ENCODE measurements around the gene METTL14.
A peak's percentile ranks its signal among the peaks of the same experiment; 100 is the strongest.
"Not testable (repeated sequence)": the region's sequence is repeated elsewhere in the genome, so short reads cannot be mapped to it uniquely, and the experiment has no call there.

Gene METTL14

DNA sequence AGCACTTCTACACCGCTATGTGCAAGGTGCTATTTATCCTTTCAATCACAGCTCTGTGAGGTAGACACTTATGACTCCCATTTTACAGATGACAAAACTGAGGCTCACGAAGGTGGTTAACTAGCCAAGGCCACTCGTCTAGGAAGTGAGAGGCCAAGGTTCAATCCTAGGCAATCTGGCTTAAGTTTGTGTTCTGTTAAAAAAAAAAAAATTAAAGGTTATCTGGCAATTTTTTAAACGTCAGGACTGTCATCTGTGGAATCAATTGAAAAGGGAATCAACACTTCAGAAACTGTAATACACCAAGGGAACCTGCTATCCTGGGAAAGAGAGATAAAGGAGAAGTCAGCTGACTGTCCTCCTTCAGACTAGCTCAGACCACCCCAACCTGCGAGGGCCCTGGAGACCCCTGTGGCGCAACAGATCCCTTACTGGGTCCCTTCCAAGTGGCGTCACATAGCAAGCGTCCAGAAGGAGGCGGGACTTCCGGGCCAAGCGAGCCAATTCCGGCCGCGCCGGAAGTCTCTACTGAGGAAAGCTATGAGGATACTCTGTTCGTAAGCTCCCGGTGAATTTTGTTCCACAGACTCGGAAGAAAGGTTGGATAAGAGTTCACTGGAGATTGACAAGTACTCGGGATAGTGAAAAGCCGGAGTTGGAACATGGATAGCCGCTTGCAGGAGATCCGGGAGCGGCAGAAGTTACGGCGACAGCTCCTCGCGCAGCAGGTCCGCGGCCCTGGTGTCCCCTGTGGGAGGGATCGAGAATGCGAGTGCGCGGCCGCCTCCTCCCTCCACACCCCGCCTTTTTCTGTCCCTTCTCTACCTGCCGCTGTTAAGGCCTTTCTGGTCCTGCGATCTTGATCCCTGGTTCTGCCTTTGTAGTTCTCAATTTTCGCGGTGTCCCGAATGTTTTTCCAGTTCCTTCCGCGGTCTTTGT lies at the start of gene METTL14:
Gene METTL14 (plus strand): TSS at position 520 of the 939 bp plus-strand sequence. CDS start 143 bp downstream, at position 663.
- peak; percentile 63 to 75 for DNase-seq (ENCODE audit: low read depth in 2 of 2, low spot score in 1 of 2)

DNA sequence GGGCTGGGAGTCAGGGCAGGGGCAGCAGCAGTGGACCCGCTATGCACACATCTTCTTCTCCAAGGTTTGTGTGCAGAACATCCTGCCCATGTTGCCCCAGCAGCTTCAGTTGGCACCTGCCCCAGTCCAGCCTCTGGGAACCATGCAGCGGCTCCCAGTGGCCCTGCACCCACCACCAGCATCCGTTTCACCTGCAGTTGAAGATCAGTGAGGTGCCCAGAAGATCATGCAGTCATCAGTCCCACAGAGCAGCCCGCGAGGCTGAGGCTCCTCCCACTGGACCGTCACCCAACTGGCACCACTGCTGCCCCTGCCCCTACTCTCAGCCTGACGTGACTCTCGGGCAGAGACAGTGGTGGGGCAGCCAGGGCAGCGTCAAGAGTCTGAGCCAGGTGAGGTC lies 49.1 kb upstream of the METTL14 start:
- DNase-seq (ENCODE audit: low read depth in 2 of 2, low spot score in 1 of 2), result not testable (repeated sequence)

DNA sequence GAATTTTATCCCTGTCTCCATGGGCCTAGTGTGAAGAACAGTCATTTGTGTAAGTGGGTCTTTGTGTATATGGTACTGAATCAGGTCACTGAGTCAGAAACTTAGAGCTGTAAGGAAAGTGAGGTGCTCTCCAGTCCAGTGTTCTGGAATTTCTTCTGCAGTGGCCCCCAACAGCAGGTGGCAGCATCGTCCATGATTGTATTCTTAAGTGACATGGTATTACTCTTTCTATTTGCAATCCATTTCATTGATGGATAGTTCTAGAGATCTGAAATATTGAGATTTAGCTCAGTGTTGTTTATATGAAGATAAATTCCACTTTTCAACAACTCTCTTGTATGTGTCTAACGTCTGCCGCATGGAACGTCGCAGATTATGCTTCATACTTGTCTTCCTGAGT lies 20.5 kb upstream of the METTL14 start:
- DNase-seq (ENCODE audit: low read depth in 2 of 2, low spot score in 1 of 2), result not testable (repeated sequence)

DNA sequence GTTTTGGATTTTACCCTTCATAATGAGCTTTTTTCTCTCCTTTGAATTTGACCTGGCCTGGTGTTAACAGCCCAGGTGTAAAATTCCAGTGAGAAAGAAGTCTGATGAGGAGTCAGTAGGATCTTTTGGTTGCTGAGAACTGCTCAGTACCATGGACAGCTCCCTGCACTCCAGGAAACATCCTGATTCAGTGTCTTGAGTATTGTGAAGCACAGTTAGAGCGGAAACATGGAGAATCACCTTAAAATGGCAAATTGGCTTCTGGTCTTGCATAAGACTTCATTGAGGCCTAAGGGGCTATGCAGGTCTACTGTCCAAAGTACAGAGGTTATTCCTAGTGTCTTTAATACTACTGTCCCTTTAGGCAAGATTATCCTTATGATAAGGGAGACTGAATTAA lies 16.0 kb upstream of the METTL14 start:
- DNase-seq (ENCODE audit: low read depth in 2 of 2, low spot score in 1 of 2), result not testable (repeated sequence)

DNA sequence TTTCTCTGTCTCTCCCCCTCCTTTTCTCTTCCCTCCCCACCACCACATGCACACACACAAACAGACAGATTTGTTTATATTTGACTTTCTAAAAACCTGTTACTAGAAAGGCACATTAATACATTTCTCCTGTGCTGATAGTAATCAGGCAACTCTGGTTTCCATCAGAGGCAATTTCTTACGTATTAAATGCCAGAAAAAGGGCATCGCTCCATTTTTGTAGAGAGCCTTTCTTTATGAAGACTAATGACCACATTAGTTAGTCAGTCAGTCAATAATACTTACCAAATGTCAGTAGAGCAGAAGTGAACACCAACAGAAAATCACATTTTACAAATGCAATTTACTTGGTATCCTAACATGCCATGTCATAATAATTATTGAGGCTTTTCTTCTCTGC lies 14.2 kb upstream of the METTL14 start:
- DNase-seq (ENCODE audit: low read depth in 2 of 2, low spot score in 1 of 2), result not testable (repeated sequence)

DNA sequence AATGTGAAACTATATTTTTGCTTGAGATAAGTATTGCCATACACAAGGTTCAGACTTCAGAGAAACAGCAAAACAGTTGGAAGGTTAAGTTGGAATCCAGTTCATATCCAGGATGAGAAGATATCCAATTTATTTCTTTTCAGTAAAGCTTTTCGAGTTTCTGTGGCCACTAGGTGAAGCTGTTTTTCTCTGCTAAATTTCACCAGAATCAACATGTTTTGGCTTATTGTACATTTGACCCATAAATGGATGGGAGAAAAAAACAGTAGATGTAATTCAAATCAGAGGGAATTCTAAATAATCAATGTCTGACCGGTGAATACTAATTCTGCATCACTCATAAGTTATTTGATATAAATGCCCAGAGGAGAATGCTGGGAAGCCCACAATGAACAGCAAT lies 9.1 kb upstream of the METTL14 start:
- DNase-seq (ENCODE audit: low read depth in 2 of 2, low spot score in 1 of 2), result no peak

DNA sequence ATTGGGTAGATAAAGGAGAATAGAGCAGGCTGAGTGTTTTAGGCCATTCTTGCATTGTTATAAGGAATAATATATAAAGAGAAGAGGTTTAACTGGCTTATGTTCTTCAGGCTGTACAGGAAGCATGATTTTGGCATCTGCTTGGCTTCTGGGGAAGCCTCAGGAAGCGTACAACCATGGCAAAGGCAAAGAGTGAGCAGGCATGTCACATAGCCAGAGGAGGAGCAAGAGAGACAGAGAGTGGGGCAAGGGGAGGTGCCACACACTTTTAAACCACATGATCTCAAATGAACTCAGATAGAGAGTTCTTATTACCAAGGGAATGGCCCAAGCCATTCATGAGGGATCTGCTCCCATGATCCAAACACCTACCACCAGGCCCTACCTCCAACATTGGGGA lies 4.4 kb upstream of the METTL14 start:
- DNase-seq (ENCODE audit: low read depth in 2 of 2, low spot score in 1 of 2), result no peak

DNA sequence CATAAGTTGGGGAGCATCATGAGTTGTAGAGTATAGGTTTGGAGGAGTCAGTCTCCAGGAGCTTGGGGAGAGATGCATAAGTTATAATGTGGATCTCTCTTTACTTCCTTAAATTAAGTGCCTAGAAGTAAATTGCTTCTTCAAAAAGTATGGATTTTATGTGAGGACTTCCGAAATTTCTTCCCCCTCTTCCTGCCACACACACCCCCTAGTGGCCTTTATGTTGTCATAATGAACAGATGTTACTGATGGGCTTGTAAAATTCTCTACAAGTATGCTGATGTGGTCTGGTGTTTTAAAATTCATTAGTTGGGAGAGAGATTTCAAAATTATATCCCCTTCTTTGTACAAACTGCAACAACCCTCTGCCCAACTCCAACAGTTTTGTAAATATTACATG lies 2.3 kb upstream of the METTL14 start:
- DNase-seq (ENCODE audit: low read depth in 2 of 2, low spot score in 1 of 2), result no peak

DNA sequence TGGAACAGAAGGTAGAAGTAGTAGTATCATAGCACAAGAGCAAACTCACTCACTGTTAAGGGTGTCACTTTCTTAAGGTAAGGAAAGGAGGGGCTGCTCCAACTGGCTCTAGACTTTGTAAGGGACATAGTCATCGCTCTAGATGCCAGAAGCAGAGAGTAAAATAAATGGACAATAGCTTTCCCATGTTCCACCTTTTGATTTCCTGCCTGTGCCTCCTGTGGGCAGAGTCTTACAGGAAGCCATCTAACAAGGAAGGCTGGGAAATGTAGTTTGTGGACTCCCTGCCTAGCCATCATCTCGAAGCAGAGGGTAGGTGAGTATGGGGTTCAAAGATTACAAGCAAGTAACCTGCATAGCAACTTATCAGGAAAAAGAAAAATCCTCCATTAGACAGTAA lies 1.7 kb upstream of the METTL14 start:
- DNase-seq (ENCODE audit: low read depth in 2 of 2, low spot score in 1 of 2), result no peak

DNA sequence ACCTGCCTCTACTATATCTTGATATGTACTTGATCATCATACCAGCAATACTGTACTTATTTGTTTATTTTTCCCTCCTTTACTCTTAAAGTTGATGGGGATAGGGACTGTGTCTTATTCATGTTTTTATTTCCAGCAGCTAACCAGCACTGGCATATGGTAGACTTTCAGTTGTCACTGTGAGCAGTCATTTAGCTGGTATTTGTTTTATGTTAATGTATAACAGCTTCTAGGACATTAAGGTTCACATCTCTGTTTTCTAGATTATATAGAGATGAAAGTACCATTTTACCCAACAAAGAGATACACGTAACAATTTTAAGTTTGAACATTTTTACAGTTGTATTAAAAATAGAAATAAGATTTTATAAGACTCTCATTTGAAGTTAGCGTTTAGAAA lies 17.9 kb downstream of the METTL14 start:
- DNase-seq (ENCODE audit: low read depth in 2 of 2, low spot score in 1 of 2), result no peak

DNA sequence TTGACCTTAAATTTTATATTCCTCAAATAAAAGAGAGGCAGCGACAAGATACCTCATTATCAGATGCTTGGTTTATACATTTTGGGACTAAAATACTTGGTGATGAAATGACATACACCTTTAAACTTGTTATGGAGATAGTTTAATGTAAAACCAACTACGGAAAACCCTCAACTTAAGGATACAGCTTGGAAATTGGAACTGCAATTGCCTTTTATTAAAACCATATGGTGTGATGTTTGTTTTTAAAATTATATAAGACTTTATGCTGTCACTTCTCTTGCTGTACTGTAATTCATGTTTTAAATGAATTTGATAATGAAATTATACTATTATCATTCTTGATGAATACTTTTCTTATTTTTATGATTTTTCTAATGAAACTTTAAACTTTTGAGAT lies 25.9 kb downstream of the METTL14 start:
- no peak for DNase-seq (ENCODE audit: low read depth in 2 of 2, low spot score in 1 of 2)

DNA sequence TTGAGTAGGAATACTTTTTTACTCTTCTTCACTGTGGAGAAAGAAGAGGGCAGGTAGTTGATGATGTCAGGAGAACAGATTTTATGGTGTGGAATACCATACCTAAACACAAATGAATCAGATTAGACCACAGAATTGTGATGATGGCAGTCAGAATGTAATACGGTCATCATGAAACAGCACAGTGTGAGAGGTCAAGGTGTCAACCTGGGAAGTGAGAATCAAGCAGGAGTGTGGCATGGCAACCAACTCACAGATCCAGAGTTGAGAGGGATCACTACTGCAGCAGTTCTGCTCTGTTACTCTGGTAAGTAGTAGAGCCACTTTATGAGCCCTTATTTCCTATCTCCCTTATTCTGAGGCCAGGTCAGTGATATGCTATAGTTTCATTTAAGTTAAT lies 27.7 kb downstream of the METTL14 start:
- DNase-seq (ENCODE audit: low read depth in 2 of 2, low spot score in 1 of 2), result no peak

DNA sequence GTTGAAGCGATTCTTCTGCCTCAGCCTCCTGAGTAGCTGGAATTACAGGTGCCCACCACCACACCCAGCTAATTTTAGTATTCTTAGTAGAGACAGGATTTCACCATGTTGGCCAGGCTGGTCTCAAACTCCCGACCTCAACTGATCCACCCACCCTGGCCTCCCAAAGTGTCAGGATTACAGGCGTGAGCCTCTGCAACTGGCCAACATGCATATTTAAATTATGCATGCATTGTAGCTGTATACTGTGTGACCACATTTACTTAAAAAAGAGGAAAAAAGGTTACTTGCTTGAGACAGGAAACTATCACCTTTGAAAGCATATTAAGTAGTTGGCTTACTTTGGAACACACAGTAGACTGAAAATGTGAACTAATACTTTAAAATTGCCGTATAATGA lies 29.5 kb downstream of the METTL14 start:
- no peak for DNase-seq (ENCODE audit: low read depth in 2 of 2, low spot score in 1 of 2)

DNA sequence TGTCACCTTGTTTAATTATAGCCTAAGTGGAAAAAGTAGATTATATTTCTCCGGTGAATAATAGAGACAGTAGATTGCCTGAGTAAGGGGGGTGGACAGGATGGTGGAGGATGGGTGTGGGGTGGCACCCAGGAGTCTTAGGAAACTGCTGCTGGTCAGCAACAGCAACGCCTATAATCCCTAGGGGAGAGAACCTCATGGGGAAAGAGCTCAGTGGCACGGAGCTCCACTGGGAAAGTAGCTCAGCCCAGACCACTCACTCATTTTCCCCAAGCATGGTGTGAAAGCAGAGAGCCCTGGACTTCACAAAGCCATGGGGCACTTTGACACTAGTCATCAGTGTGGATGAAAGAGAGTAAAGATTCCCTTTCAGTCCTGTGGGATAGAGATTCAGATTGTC lies 31.1 kb downstream of the METTL14 start:
- no peak for DNase-seq (ENCODE audit: low read depth in 2 of 2, low spot score in 1 of 2)

DNA sequence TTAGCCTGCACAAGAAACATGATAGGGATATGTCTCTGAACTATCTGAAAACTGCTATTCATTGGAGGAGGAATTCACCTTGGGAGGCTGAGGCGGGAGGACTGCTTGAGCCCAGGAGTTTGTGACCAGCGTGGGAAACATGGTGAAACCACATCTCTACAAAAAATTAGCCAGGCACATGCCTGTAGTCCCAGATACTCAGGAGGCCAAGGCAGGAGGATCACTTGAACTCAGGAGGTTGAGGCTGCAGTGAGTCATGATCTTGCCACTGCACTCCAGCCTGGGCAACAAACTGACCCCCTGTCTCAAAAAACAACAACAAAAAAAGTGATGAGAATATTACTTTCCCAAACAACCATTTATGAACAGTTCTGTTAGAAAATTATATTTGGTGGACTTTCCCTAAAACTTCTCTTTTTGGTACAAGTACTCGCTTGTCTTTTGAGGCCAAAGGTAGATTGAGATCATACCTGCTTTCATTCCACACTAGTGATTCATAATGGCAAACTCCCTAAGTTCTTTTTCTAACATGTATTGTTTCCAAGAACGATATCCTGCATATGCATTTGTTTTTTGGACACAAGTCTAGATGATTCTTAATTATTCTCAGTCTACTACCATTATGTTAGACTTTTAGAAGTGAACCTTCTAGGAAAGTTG lies 33.4 kb downstream of the METTL14 start:
- no peak for DNase-seq (ENCODE audit: low read depth in 2 of 2, low spot score in 1 of 2)

DNA sequence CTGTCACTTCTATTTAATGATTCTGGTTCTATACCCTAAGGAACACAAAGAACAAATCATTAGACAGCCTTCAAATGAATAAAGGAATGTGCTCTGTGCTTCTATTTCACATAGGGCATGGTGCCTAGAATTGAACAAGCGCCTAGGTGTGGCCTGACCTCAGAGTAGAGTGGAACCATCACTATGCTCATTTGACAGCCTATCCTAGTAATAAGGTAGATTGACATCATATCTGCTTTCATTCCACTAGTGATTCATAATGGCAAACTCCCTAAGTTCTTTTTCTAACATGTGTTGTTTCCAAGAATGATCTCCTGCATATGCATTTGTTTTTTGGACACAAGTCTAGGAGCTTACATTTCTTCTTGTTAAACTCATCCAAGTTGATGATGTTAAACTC lies 36.6 kb downstream of the METTL14 start:
- DNase-seq (ENCODE audit: low read depth in 2 of 2, low spot score in 1 of 2), result no peak

DNA sequence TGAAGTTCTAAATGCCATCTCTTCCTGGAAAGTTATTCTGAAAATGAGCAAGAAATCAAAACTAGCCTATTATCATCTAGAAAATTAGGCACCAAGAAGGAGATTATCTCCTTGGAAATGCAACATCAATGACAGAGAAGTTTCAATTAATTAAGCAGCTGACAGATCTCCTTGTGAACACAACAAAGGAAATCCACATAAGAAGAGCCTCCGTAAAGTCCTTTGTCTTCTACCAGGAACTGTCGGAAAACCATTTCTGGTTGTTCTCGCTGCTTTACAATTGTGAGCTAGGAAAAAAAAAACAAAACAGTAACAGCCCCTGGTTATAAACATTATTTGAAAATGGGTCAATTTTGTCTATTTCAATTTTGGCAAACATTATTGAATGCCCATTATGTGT lies 38.2 kb downstream of the METTL14 start:
- no peak for DNase-seq (ENCODE audit: low read depth in 2 of 2, low spot score in 1 of 2)

DNA sequence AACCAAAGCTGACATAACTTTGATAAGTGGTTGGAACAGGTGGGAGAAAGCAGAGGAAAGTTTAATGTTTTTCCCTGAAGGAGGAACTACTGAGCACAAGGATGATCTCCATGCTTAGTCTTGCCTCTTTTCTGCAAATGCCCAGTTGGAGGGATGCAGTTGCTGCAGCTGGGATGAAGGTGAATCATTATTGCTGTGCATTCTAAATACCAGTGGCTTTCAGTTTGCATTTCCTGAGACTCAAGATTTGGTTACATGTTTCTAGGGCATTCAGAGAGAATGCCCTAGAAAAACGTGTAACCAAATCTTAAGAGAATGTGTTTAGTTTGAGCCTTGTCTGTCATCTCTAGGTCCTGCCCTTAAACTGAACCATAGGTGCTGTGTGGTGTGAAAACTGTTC lies 42.2 kb downstream of the METTL14 start:
- DNase-seq (ENCODE audit: low read depth in 2 of 2, low spot score in 1 of 2), result no peak

DNA sequence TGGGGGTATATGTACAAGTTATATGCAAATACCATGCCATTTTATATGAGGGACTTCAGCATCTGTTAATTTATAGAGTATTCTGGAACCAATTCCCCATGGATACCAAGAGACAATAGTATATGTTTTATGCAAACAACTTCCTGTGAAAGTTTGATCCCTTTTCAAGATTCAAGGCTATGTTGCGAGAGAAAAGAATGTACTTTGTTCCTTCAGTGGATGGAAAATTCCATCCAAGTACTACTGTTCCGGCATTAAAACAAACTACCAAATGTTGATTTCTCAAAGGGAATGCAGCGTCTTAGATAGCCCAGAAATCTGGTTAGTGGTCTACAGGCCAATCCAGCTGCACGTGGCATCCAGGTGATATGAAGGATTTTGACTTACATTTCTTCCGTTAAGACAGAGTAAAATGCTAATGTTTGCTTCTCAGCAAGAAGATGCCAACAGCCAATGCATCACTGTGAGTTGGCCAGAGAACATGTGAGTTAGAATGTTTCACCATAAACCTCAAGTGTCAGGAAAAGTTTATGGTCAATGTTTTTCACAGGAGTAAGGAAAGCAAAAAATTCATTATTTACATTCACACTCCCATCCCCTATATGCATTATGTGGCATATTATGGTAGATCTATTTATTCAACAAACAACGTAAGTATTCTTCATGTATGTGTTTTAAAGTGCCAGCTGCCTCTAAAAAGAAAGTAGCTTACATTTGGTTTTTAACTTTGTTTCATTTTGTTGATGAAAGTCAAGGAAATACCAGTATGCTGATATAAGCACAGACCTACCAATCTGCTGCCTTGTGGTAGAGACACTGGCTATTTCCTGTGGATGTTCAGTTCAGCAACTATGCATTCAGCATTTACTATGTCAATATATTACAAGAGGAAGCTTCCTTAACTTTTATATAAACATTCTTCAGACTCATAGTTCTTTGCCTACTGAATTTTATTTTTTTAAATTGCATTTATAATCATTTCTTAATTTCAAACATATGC lies 44.4 kb downstream of the METTL14 start:
- no peak for DNase-seq (ENCODE audit: low read depth in 2 of 2, low spot score in 1 of 2)

DNA sequence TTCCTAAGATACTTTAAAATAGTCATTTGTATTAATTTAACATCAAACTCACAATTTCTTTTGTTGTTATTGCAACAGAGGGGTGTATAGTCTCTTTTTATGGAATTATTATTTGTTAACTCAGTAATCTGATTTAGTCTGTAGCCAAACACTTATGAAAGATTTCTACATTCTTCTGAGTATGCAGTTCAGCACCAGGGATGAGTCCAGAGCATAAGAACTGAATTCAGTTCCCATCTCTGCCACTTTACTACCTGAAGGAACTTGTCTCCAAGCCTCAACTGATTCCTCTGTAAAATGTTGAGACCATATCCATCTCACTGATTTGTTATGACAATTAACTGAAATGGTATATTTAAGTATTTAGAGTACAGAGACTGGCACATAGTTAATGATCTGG lies 45.5 kb downstream of the METTL14 start:
- no peak for DNase-seq (ENCODE audit: low read depth in 2 of 2, low spot score in 1 of 2)

DNA sequence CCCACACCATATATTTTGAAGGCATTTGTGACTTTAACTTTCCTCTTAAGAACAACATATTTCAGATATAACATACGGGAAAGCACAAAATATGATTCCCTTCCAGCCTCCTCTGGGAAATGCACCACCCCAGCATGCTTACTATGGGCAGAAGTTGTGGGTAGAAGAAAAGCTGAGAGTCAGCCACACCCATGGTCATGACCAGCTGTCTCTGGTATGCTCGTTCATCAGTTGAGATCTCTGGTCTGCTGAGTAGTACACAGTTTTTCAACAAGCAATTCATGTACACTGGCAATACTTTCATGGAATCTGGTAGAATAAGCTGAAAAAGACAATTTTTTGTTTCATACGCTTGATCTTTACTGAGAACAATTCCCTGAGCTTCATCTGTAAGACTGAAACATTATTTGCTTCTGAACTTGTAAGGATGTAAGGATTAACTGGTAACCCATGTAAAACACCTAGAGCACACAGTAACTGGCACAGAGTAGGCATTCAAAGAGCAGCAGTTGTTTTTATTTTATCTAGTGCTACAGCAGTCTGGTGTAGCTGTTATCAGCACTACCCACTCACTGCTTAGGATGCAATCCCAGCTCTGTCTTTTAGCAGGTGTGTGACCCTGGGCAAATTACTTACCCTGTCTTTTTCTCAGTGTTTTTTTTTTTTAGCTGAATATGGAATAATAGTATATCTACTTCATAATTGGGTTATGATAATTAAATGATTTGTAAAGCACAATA lies 47.6 kb downstream of the METTL14 start:
- DNase-seq (ENCODE audit: low read depth in 2 of 2, low spot score in 1 of 2), result no peak
